Measurements from ENCODE around the gene CRIP2.

The CRIP2 gene

GRCh38 chr14:105497671-105498429 lies 23.2 kb downstream of the CRIP2 start:
- in situ Hi-C loops (cut with HindIII; ENCODE audit: low sequenced_read_pairs): no loop called here

- in situ Hi-C loops (cut with HindIII; ENCODE audit: low sequenced_read_pairs): no loop called here
Measured at GRCh38 chr14:105498430-105499255, 24.0 kb downstream of the CRIP2 start.

- in situ Hi-C loops (cut with HindIII; ENCODE audit: low sequenced_read_pairs): no loop called here
Measured at GRCh38 chr14:105499256-105500035, 24.8 kb downstream of the CRIP2 start.

GRCh38 chr14:105500036-105500725 lies 25.6 kb downstream of the CRIP2 start:
- in situ Hi-C loops (cut with HindIII; ENCODE audit: low sequenced_read_pairs): no loop called here

GRCh38 chr14:105500726-105501101 lies 26.1 kb downstream of the CRIP2 start:
- in situ Hi-C loops (cut with HindIII; ENCODE audit: low sequenced_read_pairs): no loop called here

GRCh38 chr14:105501504-105502291 lies 27.1 kb downstream of the CRIP2 start:
- in situ Hi-C loops (cut with HindIII; ENCODE audit: low sequenced_read_pairs): no loop called here

GRCh38 chr14:105502446-105503295 lies 28.1 kb downstream of the CRIP2 start:
- in situ Hi-C loops (cut with HindIII; ENCODE audit: low sequenced_read_pairs): no loop called here

- in situ Hi-C loops (cut with HindIII; ENCODE audit: low sequenced_read_pairs): no loop called here
Measured at GRCh38 chr14:105503296-105503640, 28.6 kb downstream of the CRIP2 start.

GRCh38 chr14:105503935-105504692 lies 29.5 kb downstream of the CRIP2 start:
- in situ Hi-C loops (cut with HindIII; ENCODE audit: low sequenced_read_pairs): no loop called here

- in situ Hi-C loops (cut with HindIII; ENCODE audit: low sequenced_read_pairs): no loop called here
Measured at GRCh38 chr14:105505101-105505500, 30.5 kb downstream of the CRIP2 start.

GRCh38 chr14:105507247-105507646 lies 32.6 kb downstream of the CRIP2 start:
- in situ Hi-C loops (cut with HindIII; ENCODE audit: low sequenced_read_pairs): no loop called here

- in situ Hi-C loops (cut with HindIII; ENCODE audit: low sequenced_read_pairs): no loop called here
Measured at GRCh38 chr14:105508069-105508468, 33.4 kb downstream of the CRIP2 start.

GRCh38 chr14:105508601-105509000 lies 34.0 kb downstream of the CRIP2 start:
- in situ Hi-C loops (cut with HindIII; ENCODE audit: low sequenced_read_pairs): no loop called here

GRCh38 chr14:105517096-105517495 lies 42.5 kb downstream of the CRIP2 start:
- in situ Hi-C loops (cut with HindIII; ENCODE audit: low sequenced_read_pairs): no loop called here

- in situ Hi-C loops (cut with HindIII; ENCODE audit: low sequenced_read_pairs): no loop called here
Measured at GRCh38 chr14:105519946-105520698, 45.5 kb downstream of the CRIP2 start.

- in situ Hi-C loops (cut with HindIII; ENCODE audit: low sequenced_read_pairs): no loop called here
Measured at GRCh38 chr14:105525326-105525725, 50.7 kb downstream of the CRIP2 start.

- in situ Hi-C loops (cut with HindIII; ENCODE audit: low sequenced_read_pairs): no loop called here
Measured at GRCh38 chr14:105525861-105526775, 51.5 kb downstream of the CRIP2 start, which contains the start of gene TMEM121. TSS of gene TMEM121 (plus strand) at chr14:105526583. CDS start at chr14:105528835, 2,252 bp downstream.
